Mesothelial cell of epicardium (in vitro differentiated cells): ENCODE data around the gene DNER. TPM values are rescaled to one million over a fixed set of nuclear protein-coding genes. Genes with fewer than 3 reads are reported as not detected.

Experiments used
- DNase-seq, 2 experiments: peaks; one replicate each; pipeline ENCODE4 v3.0.0; 2021; ENCODE audit warnings: low spot score in 2 of 2; ENCODE audit not compliant: unreplicated experiment in 2 of 2
- H3K27ac Mint-ChIP-seq: 2 replicates; pipeline ENCODE4 v1.8.0; 2021; ENCODE audit warnings: mixed read lengths
- H3K27me3 Mint-ChIP-seq: 2 replicates; pipeline ENCODE4 v1.8.0; 2021; ENCODE audit warnings: low read depth, mixed read lengths
- H3K36me3 Mint-ChIP-seq: 2 replicates; pipeline ENCODE4 v1.8.0; 2021; ENCODE audit warnings: mixed read lengths
- H3K4me1 Mint-ChIP-seq: 2 replicates; pipeline ENCODE4 v1.8.0; 2021; ENCODE audit warnings: mixed read lengths
- H3K4me3 Mint-ChIP-seq: 2 replicates; pipeline ENCODE4 v1.8.0; 2021; ENCODE audit warnings: mild to moderate bottlenecking, moderate library complexity, mixed read lengths
- H3K9me3 Mint-ChIP-seq: 2 replicates; pipeline ENCODE4 v1.8.0; 2021; ENCODE audit warnings: mixed read lengths
- CTCF ChIP-seq: fragments of 200-600 bp; sonication (generic); IDR thresholded peaks from one replicate; pipeline ENCODE4 v1.5.0; 2021; ENCODE audit warnings: antibody characterized with exemption; ENCODE audit not compliant: unreplicated experiment
- total RNA-seq: library from RNA; stranded (reverse); gene quantifications from 3 replicates; pipeline ENCODE4 v1.2.1, GENCODE V29; 2021

DNER gene
- total RNA-seq, 1 donor from 2014 or later: not detected

DNA sequence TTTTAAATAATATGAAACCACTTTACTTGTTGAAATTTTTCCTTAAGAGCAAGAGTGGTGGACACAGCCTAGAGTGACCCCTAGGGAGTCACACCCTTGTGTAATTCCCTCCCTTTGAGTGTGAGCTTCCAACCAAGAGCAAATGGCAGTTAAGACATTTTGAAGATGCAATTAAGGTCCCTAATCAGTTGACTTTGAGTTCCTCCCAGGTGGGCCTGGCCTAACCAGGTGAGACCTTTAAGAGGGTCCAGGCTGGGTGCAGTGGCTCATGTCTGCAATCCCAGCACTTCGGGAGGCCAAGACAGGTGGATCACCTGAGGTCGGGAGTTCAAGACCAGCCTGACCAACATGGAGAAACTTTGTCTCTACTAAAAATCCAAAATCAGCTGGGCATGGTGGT, 299.7 kb downstream of the DNER start:
- Mint-ChIP-seq H3K27ac (no peak overlapping the region), H3K9me3 (no peaks in the 10 kb centered on the region), H3K4me3 (no peak overlapping the region), H3K27me3 (no peaks in the 10 kb centered on the region), H3K4me1 (peaks cover 6% of the 10 kb centered on the region), H3K36me3 (no peaks in the 10 kb centered on the region)
- no peak for TF ChIP-seq CTCF
- DNase-seq: no peak

DNA sequence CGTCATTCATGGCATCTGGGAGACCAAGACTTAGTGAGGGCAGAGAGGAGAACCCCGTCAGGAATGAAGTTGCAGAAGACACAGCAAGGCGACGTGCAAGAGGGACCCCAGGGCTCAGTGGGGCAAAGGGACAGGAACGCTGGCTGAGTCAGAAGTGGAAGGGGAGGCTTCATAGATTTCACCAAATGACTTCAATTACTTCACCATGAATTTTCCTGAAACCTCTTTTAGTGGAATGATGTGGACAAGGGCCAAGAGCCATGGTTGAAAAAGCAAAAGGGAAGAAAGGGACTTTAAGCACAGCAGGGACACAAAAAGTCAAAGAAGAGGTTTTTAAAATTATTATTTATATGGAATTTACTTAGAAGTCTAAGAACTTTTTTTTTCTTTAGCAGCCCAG, 301.7 kb downstream of the DNER start:
- no peaks in the 10 kb centered on the region for H3K36me3 Mint-ChIP-seq
- H3K27me3 Mint-ChIP-seq: no peaks in the 10 kb centered on the region
- H3K4me1 Mint-ChIP-seq: peaks cover 14% of the 10 kb centered on the region
- no peaks in the 10 kb centered on the region for H3K9me3 Mint-ChIP-seq
- no peak overlapping the region for H3K4me3 Mint-ChIP-seq
- no peak for DNase-seq
- TF ChIP-seq CTCF: no peak
- H3K27ac Mint-ChIP-seq: no peak overlapping the region

DNA sequence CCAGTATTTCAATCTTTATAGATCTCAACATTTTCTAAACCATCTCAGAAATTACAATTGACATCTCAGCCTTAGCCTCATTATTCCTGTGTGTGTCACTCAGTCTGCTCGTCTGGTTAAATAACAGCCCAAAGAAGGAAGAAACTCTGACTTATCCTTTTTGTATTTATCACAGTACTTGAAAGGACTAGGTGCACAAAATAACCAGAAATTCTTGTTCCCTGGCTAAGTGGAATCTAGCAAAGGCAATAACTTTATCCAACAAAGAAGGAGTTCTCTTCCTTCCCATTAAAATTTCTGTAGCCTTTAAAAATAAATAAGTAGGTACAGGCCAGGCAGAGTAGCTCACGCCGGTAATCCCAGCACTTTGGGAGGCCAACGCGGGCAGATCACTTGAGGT, 303.4 kb downstream of the DNER start:
- H3K36me3 Mint-ChIP-seq: no peaks in the 10 kb centered on the region
- peaks cover 14% of the 10 kb centered on the region for H3K4me1 Mint-ChIP-seq
- no peak overlapping the region for H3K27ac Mint-ChIP-seq
- H3K4me3 Mint-ChIP-seq: no peak overlapping the region
- no peak for DNase-seq
- no peaks in the 10 kb centered on the region for H3K9me3 Mint-ChIP-seq
- H3K27me3 Mint-ChIP-seq: peaks cover 5% of the 10 kb centered on the region
- no peak for TF ChIP-seq CTCF

- no peak for TF ChIP-seq CTCF
- no peaks in the 10 kb centered on the region for H3K9me3 Mint-ChIP-seq
- no peaks in the 10 kb centered on the region for H3K36me3 Mint-ChIP-seq
- H3K4me1 Mint-ChIP-seq: peaks cover 14% of the 10 kb centered on the region
- no peak for DNase-seq
- peak overlapping the region; percentile 4 for H3K27ac Mint-ChIP-seq
- peaks cover 5% of the 10 kb centered on the region for H3K27me3 Mint-ChIP-seq
- no peak overlapping the region for H3K4me3 Mint-ChIP-seq
Observed at GRCh38 chr2:229410264-229410663, 304.1 kb downstream of the DNER start.

DNA sequence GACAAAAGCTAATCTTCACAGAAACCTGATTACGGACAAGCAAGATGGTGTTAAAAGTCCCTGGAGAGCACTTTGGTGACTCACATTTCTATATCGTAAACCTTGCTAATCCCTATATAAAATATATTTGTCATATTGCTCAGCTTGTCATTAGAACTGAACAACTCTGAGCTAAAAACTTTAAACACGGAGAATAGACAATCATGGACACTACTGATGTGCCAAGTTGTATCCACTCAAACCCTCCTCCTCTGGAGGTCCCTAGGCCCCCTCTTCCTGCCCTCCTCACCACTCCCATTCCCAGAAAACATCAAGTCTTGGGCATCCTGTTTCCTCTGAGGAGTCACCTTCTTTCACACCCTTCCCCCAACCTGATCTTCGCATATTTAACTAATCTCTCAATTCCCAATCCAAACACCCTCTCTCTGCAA, 304.6 kb downstream of the DNER start:
- H3K36me3 Mint-ChIP-seq: no peaks in the 10 kb centered on the region
- DNase-seq: no peak
- H3K9me3 Mint-ChIP-seq: no peaks in the 10 kb centered on the region
- peaks cover 14% of the 10 kb centered on the region for H3K4me1 Mint-ChIP-seq
- no peak for TF ChIP-seq CTCF
- peak overlapping the region; percentile 4 for H3K27ac Mint-ChIP-seq
- H3K4me3 Mint-ChIP-seq: no peak overlapping the region
- peaks cover 5% of the 10 kb centered on the region for H3K27me3 Mint-ChIP-seq

DNA sequence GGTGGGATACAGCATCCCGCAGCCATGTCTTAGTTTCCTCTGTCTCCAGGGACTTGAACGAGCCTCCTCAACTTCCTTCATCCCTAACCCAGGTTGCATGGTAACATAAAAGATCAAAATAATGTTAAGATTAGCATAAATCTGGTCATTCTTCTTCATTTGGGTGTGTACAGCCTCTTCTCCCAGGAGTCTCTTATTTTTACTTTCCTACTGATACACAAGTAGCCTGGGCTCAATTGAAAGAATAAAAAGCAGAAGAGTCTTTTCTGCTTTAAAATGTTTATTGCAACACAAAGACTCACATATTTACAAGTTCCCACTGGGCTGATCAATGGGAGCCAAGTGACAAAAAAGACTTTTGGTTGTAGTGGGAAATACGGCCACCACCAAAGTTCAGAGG, 305.4 kb downstream of the DNER start:
- H3K27ac Mint-ChIP-seq: peak overlapping the region; percentile 84

More for the DNA sequence above, 305.4 kb downstream of the DNER start:
- no peak for TF ChIP-seq CTCF
- H3K9me3 Mint-ChIP-seq: no peaks in the 10 kb centered on the region
- H3K4me3 Mint-ChIP-seq: no peak overlapping the region
- H3K36me3 Mint-ChIP-seq: no peaks in the 10 kb centered on the region
- peaks cover 14% of the 10 kb centered on the region for H3K4me1 Mint-ChIP-seq
- peaks cover 5% of the 10 kb centered on the region for H3K27me3 Mint-ChIP-seq
- DNase-seq: no peak
